A549 treated with CORT108297 at 1 μM for 4 hours (cell line): ENCODE measurements around the gene ANKRD30B. TPM values are rescaled to one million over a fixed set of nuclear protein-coding genes. Genes with fewer than 3 reads are reported as not detected.

Experiments
- total RNA-seq: library from RNA; stranded (reverse); fragments of 200-300 nt; extraction: Qiagen RNA extraction; gene quantifications from 5 replicates; pipeline ENCODE4 v1.2.3, GENCODE V29; 2022

ANKRD30B gene
- total RNA-seq, result 0.02 to 0.03 TPM (median 0.02 TPM) in 3 of 5 replicates, not detected in the others

GRCh38 chr18:14747513-14748474 lies at the start of gene ANKRD30B:
TSS of gene ANKRD30B (plus strand) at chr18:14748172. CDS start at chr18:14748420, 248 bp downstream.

Other genes with a start within 250 kb of the ANKRD30B start
- not detected in 5 replicates for gene POTEC, start 204.6 kb upstream of the ANKRD30B start, total RNA-seq